ENCODE data around the gene TSTD1.

TSTD1 gene

GRCh38 chr1:161013131-161013487 lies 25.7 kb downstream of the TSTD1 start:
- POLR2A ChIA-PET (ENCODE audit: low non-redundant PET): interaction anchor here (0.6 kb wide), 1 partner anchor 32 kb away, joined by 5 read pairs; no protein-coding TSS in a partner anchor
- CTCF ChIA-PET: interaction anchor here (0.6 to 0.9 kb wide), 4 partner anchors 48 to 190 kb away, joined by 3 to 5 read pairs (median 3); no protein-coding TSS in a partner anchor
- no peak for TF ChIP-seq CTCF (conservative IDR thresholded peaks at IDR 0.05; ENCODE audit: low read depth)
- DNase-seq (ENCODE audit: low spot score): no peak
- H3K27ac ChIP-seq: peak overlapping the region; percentile 90

- DNase-seq (ENCODE audit: low spot score): no peak
- CTCF ChIA-PET: no interaction called here
- no peak overlapping the region for H3K27ac ChIP-seq
- POLR2A ChIA-PET (ENCODE audit: low non-redundant PET): no interaction called here
- no peak for TF ChIP-seq CTCF (conservative IDR thresholded peaks at IDR 0.05; ENCODE audit: low read depth)
These were observed 26.3 kb downstream of the TSTD1 start for GRCh38 chr1:161012420-161012819.

DNA sequence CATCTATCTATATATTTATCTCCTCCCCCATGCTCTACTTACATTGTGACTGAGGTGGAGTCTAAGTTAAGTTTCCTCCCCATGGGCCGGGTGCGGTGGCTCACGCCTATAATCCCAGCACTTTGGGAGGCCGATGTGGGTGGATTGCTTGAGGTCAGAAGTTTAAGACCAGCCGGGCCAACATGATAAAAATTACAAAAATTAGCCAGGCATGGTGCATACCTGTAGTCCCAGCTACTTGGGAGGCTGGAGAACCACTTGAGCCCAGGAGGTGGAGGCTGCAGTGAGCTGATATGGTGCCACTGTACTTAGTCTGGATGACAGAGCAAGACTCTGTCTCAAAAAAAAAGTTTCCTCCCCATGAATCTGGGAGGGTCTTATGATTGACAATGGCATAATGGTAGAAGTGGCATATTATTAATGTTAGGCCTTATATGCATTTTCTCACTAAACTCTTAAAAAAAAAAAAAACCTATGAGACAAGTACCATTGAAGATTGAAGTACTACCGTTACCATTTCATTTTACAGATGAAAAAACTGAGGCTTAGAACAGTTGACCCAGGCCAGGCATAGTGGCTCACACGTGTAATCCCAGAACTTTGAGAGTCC lies 29.1 kb downstream of the TSTD1 start:
- TF ChIP-seq CTCF (conservative IDR thresholded peaks at IDR 0.05; ENCODE audit: low read depth): no peak
- ChIA-PET CTCF (interaction anchor here (0.6 kb wide), 1 partner anchor 57 kb away, joined by 3 read pairs; no protein-coding TSS in a partner anchor), POLR2A (ENCODE audit: low non-redundant PET) (no interaction called here)
- DNase-seq (ENCODE audit: low spot score): no peak
- H3K27ac ChIP-seq: no peak overlapping the region

GRCh38 chr1:161008869-161009510 lies 29.8 kb downstream of the TSTD1 start:
- no peak for DNase-seq (ENCODE audit: low spot score)
- POLR2A ChIA-PET (ENCODE audit: low non-redundant PET): no interaction called here
- no peak for TF ChIP-seq CTCF (conservative IDR thresholded peaks at IDR 0.05; ENCODE audit: low read depth)
- no peak overlapping the region for H3K27ac ChIP-seq
- CTCF ChIA-PET: interaction anchor here (0.6 kb wide), 1 partner anchor 58 kb away, joined by 3 read pairs; no protein-coding TSS in a partner anchor

DNA sequence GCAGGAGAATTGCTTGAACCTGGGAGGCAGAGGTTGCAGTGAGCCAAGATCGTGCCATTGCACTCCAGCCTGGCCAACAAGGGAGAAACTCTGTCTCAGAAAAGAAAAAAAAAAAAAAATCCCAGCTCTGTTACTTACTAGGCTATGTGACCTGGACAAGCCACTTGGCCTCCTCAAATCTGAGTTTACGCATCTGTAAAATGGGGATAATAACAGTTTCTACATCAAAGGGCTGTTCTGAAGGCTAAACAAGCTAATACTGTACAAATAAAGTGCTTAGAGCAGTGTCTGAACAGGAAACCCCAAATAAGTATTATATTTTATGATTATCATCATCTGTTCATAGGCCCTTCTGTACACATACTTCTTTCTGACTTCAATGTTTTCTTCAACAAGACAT lies 31.4 kb downstream of the TSTD1 start:
- POLR2A ChIA-PET (ENCODE audit: low non-redundant PET): interaction anchor here (0.6 kb wide), 1 partner anchor 50 kb away, joined by 3 read pairs; no protein-coding TSS in a partner anchor
- no peak for TF ChIP-seq CTCF (conservative IDR thresholded peaks at IDR 0.05; ENCODE audit: low read depth)

DNA sequence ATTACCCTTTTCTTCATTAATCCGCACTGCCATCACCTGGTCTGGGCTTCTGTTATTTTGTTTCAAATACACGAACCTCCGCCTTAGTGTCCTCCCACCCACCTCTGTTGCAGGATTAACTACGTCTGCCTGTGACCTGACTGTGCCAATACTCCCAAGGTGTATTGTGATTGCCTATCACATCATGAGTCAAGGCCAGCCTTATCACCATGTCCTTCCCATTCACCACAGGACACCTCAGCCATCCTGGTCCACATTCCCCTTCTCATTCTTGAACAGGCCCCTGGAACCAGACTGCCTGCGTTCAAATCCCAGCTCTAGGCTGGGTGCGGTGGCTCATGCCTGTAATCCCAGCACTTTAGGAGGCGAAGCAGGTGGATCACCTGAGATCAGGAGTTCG lies 32.2 kb downstream of the TSTD1 start:
- no peak for DNase-seq (ENCODE audit: low spot score)
- TF ChIP-seq CTCF (conservative IDR thresholded peaks at IDR 0.05; ENCODE audit: low read depth): no peak
- ChIA-PET POLR2A (ENCODE audit: low non-redundant PET) (no interaction called here), CTCF (no interaction called here)
- no peak overlapping the region for H3K27ac ChIP-seq

More for the DNA sequence above, 31.4 kb downstream of the TSTD1 start:
- no peak for DNase-seq (ENCODE audit: low spot score)
- CTCF ChIA-PET: interaction anchor here (0.6 kb wide), 1 partner anchor 9 kb away, joined by 5 read pairs; no protein-coding TSS in a partner anchor
- no peak overlapping the region for H3K27ac ChIP-seq

All from RWPE1 (cell line).